A549 treated with AZD9567 at 1 μM for 4 hours (cell line): ENCODE results near the gene GALC. TPM values are rescaled to one million over a fixed set of nuclear protein-coding genes. Genes with fewer than 3 reads are reported as not detected.

Experiments
- total RNA-seq: library from RNA; stranded (reverse); fragments of 200-300 nt; extraction: Qiagen RNA extraction; gene quantifications from 5 replicates; pipeline ENCODE4 v1.2.3, GENCODE V29; 2022; ENCODE audit not compliant: insufficient read depth

Gene GALC
- total RNA-seq: 9.3 to 12.1 TPM (median 11.8 TPM) in 5 replicates

DNA sequence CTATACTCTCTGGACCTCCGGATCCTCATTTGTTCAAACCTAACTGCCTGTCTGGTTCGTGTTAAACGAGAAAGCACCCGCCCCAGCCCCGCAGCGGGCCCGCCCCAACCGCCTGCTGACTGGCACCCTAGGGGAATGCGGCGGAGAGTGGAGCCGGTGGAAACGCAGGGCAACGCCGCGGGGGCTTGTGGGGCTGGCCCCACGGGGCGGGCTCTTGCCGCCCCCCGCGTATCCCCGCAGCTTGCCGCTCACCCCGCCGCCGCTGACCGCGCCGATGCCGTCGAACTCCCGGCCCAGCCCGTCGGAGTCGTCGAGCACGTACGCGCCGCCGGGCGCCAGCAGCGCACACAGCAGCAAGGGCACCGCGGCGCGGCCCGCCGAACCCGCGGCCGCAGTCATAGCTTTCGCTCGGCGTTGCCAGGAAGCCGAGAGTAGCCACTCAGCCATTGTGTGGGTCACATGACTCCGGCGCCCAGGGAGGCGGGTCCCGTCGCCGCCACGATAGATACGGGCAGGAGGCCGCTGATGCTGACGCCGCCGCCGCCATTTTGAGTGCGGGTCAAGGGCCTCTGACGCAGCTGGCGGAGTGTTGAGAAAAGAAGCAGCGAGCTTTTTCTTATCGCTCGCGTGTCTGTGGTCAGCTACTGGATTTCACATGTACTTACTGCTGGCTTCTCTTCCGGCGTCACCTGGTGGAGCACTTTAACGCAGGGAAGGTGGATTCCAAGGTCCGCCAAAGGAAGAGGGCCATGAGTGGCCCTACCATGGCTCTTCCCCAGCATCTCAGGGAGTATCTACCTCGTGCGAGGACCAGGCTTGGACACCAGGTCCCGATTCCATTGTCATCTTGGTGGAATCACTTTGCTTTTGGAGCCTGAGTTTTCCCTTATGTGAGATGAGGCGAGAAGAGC is at the start of gene GALC:
Gene GALC, minus strand, starts transcription at position 465 of the 911 bp plus-strand sequence. Its CDS starts 18 bp downstream, at position 447.

DNA sequence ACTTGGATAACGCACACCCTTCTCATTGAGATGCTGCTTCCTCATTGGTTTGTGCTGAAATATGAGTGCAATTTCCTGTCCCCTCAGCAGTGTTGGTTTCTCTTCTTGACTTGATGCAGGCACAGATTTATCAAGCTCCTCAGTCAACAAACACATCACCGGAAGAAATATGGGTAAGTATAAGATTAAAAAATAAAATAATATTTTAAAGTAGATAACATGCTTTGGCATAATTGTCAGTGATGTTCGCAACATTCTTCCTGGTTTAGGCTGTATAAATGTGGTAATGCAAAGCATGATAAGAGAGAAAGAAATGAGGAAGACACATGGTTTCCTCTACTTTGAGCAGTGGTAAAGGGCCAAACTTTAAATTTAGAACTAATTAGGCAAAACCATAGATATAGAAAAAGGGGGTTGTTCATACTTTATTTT is 12.1 kb upstream of the GALC start, which contains the start of gene GPR65:
Gene GPR65, plus strand, starts transcription at position 86 of the 432 bp plus-strand sequence. CDS start 5,713 bp downstream, outside the sequence.

Other genes starting within 250 kb of the GALC start
- not detected in 5 replicates for gene GPR65, start 12.0 kb upstream of the GALC start, total RNA-seq